ENCODE results near the gene NLGN2.

NLGN2 gene

GRCh38 chr17:7392696-7393612 lies 14.7 kb upstream of the NLGN2 start:
- DNase-seq (ENCODE audit: low read depth): no peak

GRCh38 chr17:7393613-7394451 lies 13.8 kb upstream of the NLGN2 start:
- peak; percentile 59 for DNase-seq (ENCODE audit: low read depth)

- DNase-seq (ENCODE audit: low read depth): peak; percentile 72
Observed at GRCh38 chr17:7394452-7395191, 13.0 kb upstream of the NLGN2 start, which contains the start of gene PLSCR3. Gene PLSCR3, minus strand, starts transcription at chr17:7394525. Its CDS starts 415 bp downstream, at chr17:7394110.

- DNase-seq (ENCODE audit: low read depth): no peak
Observed at GRCh38 chr17:7396147-7396546, 11.5 kb upstream of the NLGN2 start.

GRCh38 chr17:7398612-7399011 lies 9.0 kb upstream of the NLGN2 start:
- DNase-seq (ENCODE audit: low read depth): no peak

- peak; percentile 12 for DNase-seq (ENCODE audit: low read depth)
Observed at GRCh38 chr17:7403043-7403726, 4.5 kb upstream of the NLGN2 start.

GRCh38 chr17:7403727-7403976 lies 4.0 kb upstream of the NLGN2 start:
- no peak for DNase-seq (ENCODE audit: low read depth)

- DNase-seq (ENCODE audit: low read depth): peak; percentile 95
Observed at GRCh38 chr17:7403977-7404736, 3.5 kb upstream of the NLGN2 start, which contains the start of gene TMEM256. Gene TMEM256, minus strand, starts transcription at chr17:7404097. Its CDS starts 13 bp downstream, at chr17:7404084.

- DNase-seq (ENCODE audit: low read depth): peak; percentile 65
Observed at GRCh38 chr17:7404737-7405349, 2.8 kb upstream of the NLGN2 start.

GRCh38 chr17:7405350-7406234 lies 2.1 kb upstream of the NLGN2 start:
- no peak for DNase-seq (ENCODE audit: low read depth)

GRCh38 chr17:7406235-7406825 lies 1.3 kb upstream of the NLGN2 start:
- DNase-seq (ENCODE audit: low read depth): no peak

- no peak for DNase-seq (ENCODE audit: low read depth)
Observed at GRCh38 chr17:7407082-7407481, 563 bp upstream of the NLGN2 start.

- DNase-seq (ENCODE audit: low read depth): no peak
Observed at GRCh38 chr17:7408252-7408727, 645 bp downstream of the NLGN2 start.

- no peak for DNase-seq (ENCODE audit: low read depth)
Observed at GRCh38 chr17:7408863-7409262, 1.2 kb downstream of the NLGN2 start.

- no peak for DNase-seq (ENCODE audit: low read depth)
Observed at GRCh38 chr17:7409716-7410115, 2.1 kb downstream of the NLGN2 start.

- no peak for DNase-seq (ENCODE audit: low read depth)
Observed at GRCh38 chr17:7410634-7411426, 3.2 kb downstream of the NLGN2 start.

GRCh38 chr17:7411427-7411750 lies 3.7 kb downstream of the NLGN2 start:
- DNase-seq (ENCODE audit: low read depth): no peak

GRCh38 chr17:7413346-7413985 lies 5.8 kb downstream of the NLGN2 start:
- DNase-seq (ENCODE audit: low read depth): no peak
